Measurements from ENCODE around the gene CSTA.

DNA sequence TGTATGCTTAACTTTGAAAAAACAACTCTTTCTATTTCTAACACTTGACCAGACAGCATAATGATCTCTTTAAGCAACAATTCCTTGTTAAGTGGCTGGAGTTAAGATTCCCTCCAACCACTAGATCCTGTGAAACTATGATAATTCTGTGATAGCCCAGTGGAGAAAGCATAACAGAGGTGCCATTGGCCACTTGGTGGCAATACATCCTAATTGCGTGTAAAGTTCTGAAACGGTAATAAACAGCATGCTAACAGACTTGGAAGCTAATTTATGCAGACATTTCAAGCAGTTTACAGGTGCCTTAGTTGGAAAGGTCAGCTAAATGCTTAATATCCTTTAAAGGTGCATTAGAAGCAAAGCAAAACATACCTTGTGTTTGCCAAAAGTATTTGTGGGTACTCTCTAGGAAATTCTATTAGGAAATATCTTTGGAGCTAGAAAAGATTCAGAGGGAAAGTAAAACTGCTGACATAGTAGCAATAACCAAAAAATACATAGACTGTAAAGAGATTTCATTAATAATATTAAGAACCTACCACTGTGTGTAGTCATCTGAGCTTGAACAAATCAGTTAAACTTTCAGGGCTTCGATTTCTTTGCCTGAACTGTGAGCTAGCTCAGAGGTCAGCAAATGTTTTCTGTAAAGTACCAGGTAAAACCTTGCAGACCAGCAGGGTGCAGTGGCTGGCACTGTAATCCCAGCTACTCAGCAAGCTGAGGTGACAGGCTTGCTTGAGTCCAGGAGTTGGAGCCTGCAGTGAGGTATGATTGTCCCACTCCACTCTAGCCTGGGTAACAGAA is 19.0 kb upstream of the CSTA start:
- TF ChIP-seq, protein P1, sequence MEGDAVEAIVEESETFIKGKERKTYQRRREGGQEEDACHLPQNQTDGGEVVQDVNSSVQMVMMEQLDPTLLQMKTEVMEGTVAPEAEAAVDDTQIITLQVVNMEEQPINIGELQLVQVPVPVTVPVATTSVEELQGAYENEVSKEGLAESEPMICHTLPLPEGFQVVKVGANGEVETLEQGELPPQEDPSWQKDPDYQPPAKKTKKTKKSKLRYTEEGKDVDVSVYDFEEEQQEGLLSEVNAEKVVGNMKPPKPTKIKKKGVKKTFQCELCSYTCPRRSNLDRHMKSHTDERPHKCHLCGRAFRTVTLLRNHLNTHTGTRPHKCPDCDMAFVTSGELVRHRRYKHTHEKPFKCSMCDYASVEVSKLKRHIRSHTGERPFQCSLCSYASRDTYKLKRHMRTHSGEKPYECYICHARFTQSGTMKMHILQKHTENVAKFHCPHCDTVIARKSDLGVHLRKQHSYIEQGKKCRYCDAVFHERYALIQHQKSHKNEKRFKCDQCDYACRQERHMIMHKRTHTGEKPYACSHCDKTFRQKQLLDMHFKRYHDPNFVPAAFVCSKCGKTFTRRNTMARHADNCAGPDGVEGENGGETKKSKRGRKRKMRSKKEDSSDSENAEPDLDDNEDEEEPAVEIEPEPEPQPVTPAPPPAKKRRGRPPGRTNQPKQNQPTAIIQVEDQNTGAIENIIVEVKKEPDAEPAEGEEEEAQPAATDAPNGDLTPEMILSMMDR (conservative IDR thresholded peaks at IDR 0.05; ENCODE audit: low read length): peak; percentile 61
- TF ChIP-seq EZH2phosphoT487 (IDR thresholded peaks at IDR 0.05; ENCODE audit: borderline replicate concordance): no peak
